Ramos (cell line): ENCODE measurements around the gene GPR18.
"Not testable (repeated sequence)": the region's sequence is repeated elsewhere in the genome, so short reads cannot be mapped to it uniquely, and the experiment has no call there.

Source experiments
- in situ Hi-C: fragments of 300-500 bp; cut with MboI; formaldehyde crosslinking; loops from one replicate; pipeline ENCODE4 v1.14.3; 2022; ENCODE audit warnings: low sequenced_read_pairs; ENCODE audit not compliant: unreplicated experiment

Gene GPR18

GRCh38 chr13:99218545-99218944, 39.6 kb downstream of the GPR18 start:
- in situ Hi-C loops, result no loop called here

DNA sequence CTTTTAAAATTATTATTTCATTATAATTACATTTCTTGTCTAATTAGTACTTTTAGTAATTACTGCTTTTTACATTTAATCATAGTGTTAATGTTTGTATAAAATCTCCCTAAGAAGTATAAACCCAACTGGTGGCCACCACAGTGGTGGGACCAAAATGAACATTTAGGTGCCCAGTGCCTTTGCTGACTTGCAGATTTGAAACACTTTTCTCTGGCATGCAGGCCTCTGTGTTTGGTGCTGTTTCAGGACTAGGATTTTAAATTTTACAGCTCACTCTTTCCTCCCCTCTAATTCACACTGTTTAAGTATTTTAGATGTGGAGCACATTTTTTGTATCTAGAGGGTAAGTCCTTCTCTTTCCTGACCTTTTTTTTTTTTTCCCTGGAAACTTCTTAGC, 40.1 kb downstream of the GPR18 start:
- in situ Hi-C loops, result no loop called here

DNA sequence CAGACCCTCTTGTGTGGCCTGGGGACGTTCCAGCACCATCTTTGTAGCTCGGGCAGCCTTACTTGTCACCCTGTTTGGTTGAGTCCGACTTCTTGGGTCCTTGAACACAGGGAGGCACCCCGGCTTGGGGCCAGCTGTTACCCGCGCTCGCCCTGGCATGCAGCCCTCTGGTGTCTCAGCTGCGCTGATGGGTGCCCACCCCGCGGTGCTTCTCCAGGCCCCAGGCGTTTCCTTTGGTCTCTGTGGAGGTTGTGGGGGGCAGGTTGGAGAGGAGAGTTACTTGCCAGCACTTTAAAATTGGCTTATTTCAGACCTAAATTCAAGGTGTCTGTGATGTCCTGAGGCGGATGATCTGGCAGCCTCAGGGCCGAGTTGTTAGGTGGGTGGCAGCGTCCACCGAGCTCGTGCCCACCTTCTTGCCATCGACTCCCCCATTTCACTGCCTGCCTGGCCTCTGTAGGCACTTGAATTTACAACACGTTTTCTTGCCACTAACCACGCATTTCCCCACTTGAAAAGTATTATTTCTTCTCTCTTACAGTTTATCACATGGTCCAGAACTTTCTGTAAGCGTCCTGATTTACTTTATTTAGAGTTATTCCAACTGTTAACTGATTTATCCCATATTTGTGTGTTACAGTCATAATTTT, 40.6 kb downstream of the GPR18 start:
- in situ Hi-C loops, result no loop called here

- in situ Hi-C loops, result no loop called here
These were observed 42.9 kb downstream of the GPR18 start for GRCh38 chr13:99215184-99215830.

GRCh38 chr13:99214731-99215130, 43.4 kb downstream of the GPR18 start:
- in situ Hi-C loops, result no loop called here

DNA sequence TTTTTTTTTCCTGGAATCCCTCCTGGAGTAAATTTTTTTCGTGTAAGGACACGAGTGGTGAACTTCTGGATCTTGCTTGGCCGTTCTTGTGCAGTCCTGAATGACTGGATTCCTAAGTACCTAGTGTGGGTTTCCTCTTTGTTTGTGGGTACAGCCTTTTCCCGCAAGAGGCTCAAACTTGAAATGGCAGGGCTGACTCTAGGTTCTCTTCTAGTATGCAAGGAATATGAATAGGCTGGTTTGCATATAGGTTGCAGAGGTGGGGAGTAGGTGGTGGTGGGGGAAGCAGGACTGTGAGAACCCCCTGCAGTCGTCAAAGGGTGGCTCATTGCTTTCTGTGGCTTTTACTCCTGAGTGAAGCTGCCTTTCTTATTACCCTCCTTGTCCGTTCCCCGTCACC, 43.9 kb downstream of the GPR18 start:
- in situ Hi-C loops, result no loop called here

DNA sequence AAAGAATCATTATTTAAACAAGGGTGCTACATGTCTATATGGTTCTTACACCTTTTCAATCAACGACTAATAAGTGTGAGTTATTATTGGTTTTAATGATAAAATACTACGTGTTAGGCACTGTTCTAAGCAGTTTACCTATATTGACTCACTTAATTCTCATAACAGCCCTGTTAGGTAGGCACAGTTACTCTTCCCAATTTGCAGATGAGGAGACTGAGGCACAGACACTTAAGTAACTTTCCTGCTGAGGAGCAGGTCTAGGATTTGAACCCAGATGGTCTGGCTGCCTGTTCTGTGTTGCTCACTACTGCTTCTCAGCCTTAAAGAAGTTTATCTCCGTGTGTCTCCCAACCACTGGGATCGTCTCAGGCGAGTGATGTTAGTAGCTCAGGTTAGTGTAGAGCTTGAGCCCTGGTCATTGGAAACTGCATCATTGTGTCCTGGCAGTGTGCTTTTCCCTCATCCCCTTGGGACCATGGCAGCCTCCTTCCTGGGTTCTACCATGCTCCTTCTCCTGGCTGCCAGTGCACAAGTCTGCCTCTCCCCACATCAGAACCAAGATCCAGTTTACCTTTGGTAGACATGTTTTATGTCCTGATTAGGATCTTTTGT, 46.7 kb downstream of the GPR18 start:
- in situ Hi-C loops, result no loop called here

GRCh38 chr13:99210627-99211026, 47.6 kb downstream of the GPR18 start:
- in situ Hi-C loops, result not testable (repeated sequence)

DNA sequence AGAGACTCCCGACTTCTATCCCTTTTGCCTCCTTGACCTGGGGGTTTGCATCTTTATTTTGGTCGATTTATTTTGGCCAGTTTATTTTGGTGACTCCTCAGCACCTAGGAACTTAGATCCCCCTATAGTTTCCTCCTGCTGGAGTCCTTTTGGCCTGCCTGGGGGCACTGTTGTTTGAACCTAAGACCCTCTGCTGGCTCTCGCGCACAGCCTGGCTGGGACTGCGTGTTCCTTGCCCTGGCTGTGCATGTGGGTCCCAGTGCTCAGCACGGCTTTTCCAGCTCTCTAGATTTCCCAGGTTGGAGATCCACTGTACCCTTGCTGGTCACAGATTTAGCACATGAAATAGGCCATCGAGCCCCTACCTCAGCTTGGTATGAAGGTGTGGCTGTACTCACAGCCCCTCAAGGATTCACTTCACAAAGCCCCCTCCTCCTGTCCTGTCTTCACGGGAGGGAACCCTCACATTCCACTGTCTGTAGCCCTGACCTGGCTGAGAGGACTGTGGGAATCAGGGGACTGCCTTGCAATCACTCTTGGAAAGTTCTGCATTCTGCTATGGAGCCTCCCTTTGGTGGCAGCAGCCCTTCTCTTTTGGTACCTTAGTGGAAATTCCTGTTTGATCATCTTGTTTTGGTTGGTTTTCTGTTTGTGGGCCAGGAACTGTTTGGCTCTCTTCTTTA, 49.2 kb downstream of the GPR18 start:
- in situ Hi-C loops, result no loop called here

- in situ Hi-C loops, result no loop called here
These were observed 50.0 kb downstream of the GPR18 start for GRCh38 chr13:99208185-99208584.

GRCh38 chr13:99207511-99207910, 50.7 kb downstream of the GPR18 start:
- in situ Hi-C loops, result no loop called here

DNA sequence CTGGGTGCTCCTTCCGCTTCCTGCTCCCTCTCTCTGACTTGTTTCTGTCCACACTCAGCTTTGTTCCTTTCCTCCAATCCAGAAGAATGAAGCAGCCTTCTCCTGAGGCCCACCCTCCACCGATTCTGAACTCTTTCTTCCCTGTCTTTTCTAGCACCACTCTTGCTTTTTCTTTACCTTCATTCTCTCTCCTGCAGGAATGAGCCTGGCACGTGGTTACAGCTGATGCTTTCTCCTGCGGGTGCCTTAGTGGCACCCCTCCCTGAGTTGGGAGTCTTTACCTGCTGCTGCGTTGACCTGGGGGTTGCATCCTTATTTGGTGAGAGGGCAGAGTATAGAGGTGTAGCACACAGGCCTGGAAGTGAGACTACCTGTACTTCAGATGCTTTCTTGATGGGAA, 51.3 kb downstream of the GPR18 start:
- in situ Hi-C loops, result no loop called here

GRCh38 chr13:99206226-99206625, 52.0 kb downstream of the GPR18 start:
- in situ Hi-C loops, result no loop called here

DNA sequence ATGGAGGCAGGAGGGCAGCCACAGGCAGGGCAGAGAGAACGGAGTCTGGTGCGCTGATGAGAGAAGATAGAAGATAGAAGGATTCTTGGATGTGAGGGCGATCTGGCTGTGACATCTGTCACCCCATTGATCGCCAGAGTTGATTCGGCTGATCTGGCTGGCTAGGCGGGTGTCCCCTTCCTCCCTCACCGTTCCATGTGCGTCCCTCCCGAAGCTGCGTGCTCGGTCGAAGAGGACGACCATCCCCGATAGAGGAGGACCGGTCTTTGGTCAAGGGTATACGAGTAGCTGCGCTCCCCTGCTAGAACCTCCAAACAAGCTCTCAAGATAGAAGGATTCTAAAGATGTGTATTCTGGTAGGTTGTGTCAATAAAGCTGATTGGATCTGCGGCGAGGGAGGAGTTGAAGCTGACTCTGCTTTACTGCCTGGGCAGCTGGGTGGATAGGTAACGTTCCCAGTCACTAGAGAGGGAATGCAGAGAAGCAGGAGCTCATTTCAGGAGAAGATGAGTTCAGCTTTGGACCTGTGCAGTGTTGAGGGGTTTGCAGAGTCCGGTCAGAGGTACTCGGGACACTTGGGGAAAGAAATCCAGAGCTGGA, 52.5 kb downstream of the GPR18 start:
- in situ Hi-C loops, result no loop called here
